HUES64 (cell line): ENCODE measurements around the gene SERAC1.

Experiments
- H3K27ac ChIP-seq: 2 replicates; pipeline ENCODE4 v1.7.0; 2013; ENCODE audit warnings: low read depth, low read length, inconsistent platforms
- H3K27me3 ChIP-seq: 2 replicates; pipeline ENCODE4 v1.6.1; 2013; ENCODE audit warnings: mild to moderate bottlenecking, low read length; ENCODE audit not compliant: insufficient read depth
- H3K36me3 ChIP-seq: 2 replicates; pipeline ENCODE4 v1.6.1; 2013; ENCODE audit warnings: mild to moderate bottlenecking, low read length; ENCODE audit not compliant: insufficient read depth
- H3K4me1 ChIP-seq: 2 replicates; pipeline ENCODE4 v1.6.1; 2013; ENCODE audit warnings: mild to moderate bottlenecking, low read length, moderate library complexity; ENCODE audit not compliant: insufficient read depth
- H3K4me3 ChIP-seq: 2 replicates; pipeline ENCODE4 v1.5.1; 2013; ENCODE audit warnings: mild to moderate bottlenecking, low read length, moderate library complexity
- H3K9ac ChIP-seq: 2 replicates; pipeline ENCODE4 v1.6.1; 2013; ENCODE audit warnings: mild to moderate bottlenecking, low read depth, low read length
- H3K9me3 ChIP-seq: 2 replicates; pipeline ENCODE4 v1.6.1; 2013; ENCODE audit warnings: low read depth, low read length; ENCODE audit not compliant: insufficient read depth
- WGBS: fragments of 150-250, 120-280 bp; methylation state at CpG from one replicate; pipeline ENCODE4 v1.1.7; 2013; ENCODE audit warnings: missing lambda C conversion rate; 5-methylcytosine and 5-hydroxymethylcytosine counted together

Gene SERAC1

DNA sequence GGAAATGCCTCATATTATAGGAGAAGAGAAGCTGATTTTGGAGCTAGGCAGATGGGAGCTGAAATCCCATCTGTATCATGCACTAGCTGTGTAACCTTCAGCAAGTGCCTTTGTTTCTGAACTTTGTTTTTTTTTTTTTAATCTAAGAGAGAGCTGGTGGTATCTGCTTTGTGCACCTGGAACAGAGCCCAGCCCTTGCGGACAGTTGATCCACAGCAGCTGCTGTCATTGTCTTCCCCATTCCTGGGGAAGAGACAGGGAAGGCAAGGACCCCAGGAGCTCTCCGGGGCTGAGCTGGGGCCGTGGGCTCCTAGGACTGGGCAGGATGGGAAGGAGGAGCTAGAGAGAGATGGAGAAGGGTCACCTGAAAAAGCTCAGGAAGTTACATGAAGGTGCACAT, 94.3 kb downstream of the SERAC1 start:
- peaks cover under 1% of the 10 kb centered on the region; the same call in 1 of the 2 replicates for H3K4me1 ChIP-seq
- no peaks in the 10 kb centered on the region for H3K9me3 ChIP-seq
- H3K9ac ChIP-seq: no peak overlapping the region
- peaks cover 32% of the 10 kb centered on the region for H3K36me3 ChIP-seq
- H3K27ac ChIP-seq: no peak overlapping the region
- H3K4me3 ChIP-seq: no peak overlapping the region
- WGBS: 91% methylated on average over 3 of the region's 3 CpGs
- H3K27me3 ChIP-seq: no peaks in the 10 kb centered on the region

DNA sequence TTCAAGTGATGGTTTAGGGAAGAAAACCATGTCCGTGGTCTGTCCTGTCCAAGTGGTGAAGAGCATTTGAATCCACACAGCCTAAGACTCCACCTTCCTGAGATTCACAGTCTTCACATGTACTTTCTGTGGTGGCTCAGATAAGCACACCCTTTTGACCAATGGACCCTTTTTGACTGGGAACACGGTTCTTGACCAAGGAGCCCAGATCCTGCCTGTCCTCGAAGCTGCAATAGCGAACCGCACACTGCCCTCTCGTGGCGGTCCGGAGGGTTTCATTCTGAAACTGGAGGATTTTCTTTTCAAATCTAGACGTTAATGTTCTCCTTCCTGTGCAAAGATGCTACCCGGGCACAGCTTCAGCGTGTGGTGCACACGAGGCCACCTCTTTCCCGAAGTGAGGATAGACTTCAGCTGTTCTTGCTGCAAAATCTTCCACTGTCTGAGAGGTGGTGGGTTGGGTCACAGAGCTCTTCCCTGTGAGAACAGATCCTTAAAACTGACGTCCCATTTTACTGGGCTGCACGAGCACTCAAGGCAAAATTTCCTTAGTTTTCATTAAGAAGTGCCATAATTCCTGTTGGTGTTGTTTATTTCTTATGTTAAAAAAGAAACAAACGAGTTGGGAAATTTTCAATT, 95.9 kb downstream of the SERAC1 start:
- Histone ChIP-seq H3K4me1 (peaks cover 5% of the 10 kb centered on the region; the same call in 1 of the 2 replicates), H3K27me3 (no peaks in the 10 kb centered on the region), H3K9ac (no peak overlapping the region), H3K27ac (no peak overlapping the region), H3K4me3 (no peak overlapping the region), H3K36me3 (peaks cover 19% of the 10 kb centered on the region), H3K9me3 (no peaks in the 10 kb centered on the region)
- WGBS: 37% methylated on average over 16 of the region's 16 CpGs

GRCh38 chr6:158071121-158072082, 96.7 kb downstream of the SERAC1 start:
- no peaks in the 10 kb centered on the region for H3K9me3 ChIP-seq
- no peak overlapping the region for H3K9ac ChIP-seq
- 90% methylated on average over 34 of the region's 34 CpGs for WGBS
- H3K27me3 ChIP-seq: no peaks in the 10 kb centered on the region
- peaks cover 16% of the 10 kb centered on the region for H3K36me3 ChIP-seq
- H3K27ac ChIP-seq: no peak overlapping the region
- H3K4me3 ChIP-seq: no peak overlapping the region
- H3K4me1 ChIP-seq: peaks cover 5% of the 10 kb centered on the region; the same call in 1 of the 2 replicates

DNA sequence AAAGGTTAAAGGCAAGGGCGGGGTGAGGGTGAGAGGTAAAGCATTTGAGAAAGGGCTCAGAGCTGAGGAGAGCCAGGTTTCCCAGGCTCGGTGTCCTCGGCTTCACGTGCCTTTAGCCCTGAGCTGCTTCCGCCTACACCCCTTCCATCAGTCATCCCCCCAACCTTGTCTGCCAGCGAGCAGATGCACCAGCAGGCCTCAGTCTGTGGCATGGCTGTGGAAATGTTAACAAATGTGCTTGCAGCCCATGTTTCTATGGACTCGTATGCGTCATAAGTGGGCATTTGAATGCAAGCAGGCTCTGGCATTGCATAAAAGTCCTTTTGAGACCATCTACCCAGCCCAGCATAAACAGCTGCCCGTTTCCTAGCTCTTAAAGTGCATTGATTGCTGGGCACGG, 97.5 kb downstream of the SERAC1 start:
- Histone ChIP-seq H3K9me3 (no peaks in the 10 kb centered on the region), H3K36me3 (peaks cover 20% of the 10 kb centered on the region), H3K4me3 (no peak overlapping the region), H3K4me1 (peaks cover 5% of the 10 kb centered on the region; the same call in 1 of the 2 replicates), H3K27me3 (no peaks in the 10 kb centered on the region), H3K9ac (no peak overlapping the region), H3K27ac (no peak overlapping the region)
- 88% methylated on average over 10 of the region's 10 CpGs for WGBS

GRCh38 chr6:158069800-158070195, 98.3 kb downstream of the SERAC1 start:
- Histone ChIP-seq H3K4me3 (no peak overlapping the region), H3K9ac (no peak overlapping the region), H3K36me3 (peaks cover 25% of the 10 kb centered on the region), H3K9me3 (no peaks in the 10 kb centered on the region), H3K27ac (no peak overlapping the region), H3K27me3 (no peaks in the 10 kb centered on the region), H3K4me1 (peaks cover 5% of the 10 kb centered on the region; the same call in 1 of the 2 replicates)
- 87% methylated on average over 6 of the region's 6 CpGs for WGBS

DNA sequence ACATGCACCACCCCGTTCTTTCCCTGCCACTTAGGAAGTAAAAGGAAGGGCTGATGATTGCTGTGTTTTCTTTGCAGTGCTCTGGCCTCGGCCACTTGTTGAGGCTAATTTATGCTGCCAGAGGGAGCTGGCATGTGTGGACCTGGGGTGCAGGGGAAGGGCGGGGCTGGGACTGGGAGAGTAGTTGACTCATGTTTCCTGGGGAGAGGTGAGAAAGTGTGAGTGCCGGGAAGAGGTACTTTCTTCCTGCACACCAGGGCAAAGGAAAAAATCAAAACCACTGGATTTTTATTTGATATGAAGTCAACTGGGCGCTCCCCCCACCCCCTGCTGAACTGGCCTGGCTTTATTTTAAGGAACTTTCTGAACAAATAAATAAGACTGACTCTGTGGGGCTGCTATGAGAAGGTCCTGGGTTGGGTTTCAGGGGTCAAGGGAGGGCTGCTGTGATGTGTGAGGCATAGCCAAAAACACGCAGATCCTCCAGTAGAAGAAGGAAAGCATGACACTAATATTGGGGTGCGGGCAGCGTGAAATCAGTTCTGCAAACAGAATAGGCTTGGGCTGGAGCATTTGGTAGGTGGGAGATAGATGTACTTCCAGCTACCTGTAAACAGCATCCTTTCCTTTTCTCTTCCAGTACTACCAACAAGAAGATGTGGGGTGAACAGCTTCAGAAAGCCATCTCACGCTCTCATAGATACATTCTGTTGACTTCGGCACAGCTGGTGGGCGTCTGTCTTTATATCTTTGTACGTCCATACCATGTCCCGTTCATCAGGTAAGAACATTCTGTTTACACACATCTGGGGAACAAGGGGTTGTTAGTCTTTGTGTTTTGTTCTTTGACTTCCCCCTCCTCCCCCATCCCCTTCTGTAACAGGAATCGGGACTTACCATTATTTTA, 98.9 kb downstream of the SERAC1 start:
- no peak overlapping the region for H3K9ac ChIP-seq
- WGBS: 88% methylated on average over 13 of the region's 14 CpGs
- peaks cover 5% of the 10 kb centered on the region; the same call in 1 of the 2 replicates for H3K4me1 ChIP-seq
- no peak overlapping the region for H3K4me3 ChIP-seq
- peaks cover 20% of the 10 kb centered on the region for H3K36me3 ChIP-seq
- no peak overlapping the region for H3K27ac ChIP-seq
- no peaks in the 10 kb centered on the region for H3K27me3 ChIP-seq
- H3K9me3 ChIP-seq: no peaks in the 10 kb centered on the region

DNA sequence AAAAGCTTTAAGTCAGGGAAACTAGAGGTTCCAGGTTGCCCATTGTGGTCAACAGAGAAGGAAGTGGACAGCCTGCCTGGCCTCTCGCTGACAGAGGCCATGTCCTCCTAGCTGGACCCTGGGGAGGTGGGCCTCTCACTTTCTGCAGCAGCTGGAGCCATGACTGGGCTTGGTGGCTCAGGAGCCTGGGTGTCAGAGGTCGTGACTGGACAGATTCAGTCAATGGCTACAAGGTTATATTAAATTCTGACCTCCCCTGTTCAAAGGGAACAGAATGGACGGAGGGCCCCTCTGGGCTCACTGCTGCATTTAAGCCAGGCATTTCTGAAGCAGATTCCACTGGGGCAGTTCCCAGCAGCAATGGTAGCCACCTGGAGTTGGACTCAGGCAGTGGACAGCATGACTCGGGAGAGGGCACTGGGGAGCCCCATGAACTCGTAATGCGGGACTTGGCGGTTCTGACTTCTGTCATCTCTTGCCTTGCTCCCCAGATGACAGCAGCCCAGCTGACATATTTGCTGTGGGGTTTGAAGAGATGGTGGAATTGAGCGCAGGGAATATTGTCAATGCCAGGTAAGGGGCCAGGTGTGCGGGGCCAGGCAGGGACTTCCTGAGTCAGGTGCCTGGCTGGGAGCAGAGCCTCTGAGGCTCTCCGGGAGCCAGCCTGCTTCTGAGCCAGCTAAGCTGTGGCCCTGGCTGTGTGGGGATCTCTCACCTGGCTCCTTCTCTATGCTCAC, 99.7 kb downstream of the SERAC1 start:
- Histone ChIP-seq H3K27ac (no peak overlapping the region), H3K4me1 (peaks cover 5% of the 10 kb centered on the region; the same call in 1 of the 2 replicates)

GRCh38 chr6:158067436-158068015, 100.5 kb downstream of the SERAC1 start:
- Histone ChIP-seq H3K27me3 (no peaks in the 10 kb centered on the region), H3K9me3 (no peaks in the 10 kb centered on the region), H3K27ac (no peak overlapping the region), H3K9ac (no peak overlapping the region), H3K4me1 (peaks cover 5% of the 10 kb centered on the region; the same call in 1 of the 2 replicates), H3K4me3 (no peak overlapping the region), H3K36me3 (peaks cover 24% of the 10 kb centered on the region)
- WGBS: 94% methylated on average over 10 of the region's 10 CpGs

More for the DNA sequence above, 99.7 kb downstream of the SERAC1 start:
- H3K36me3 ChIP-seq: peaks cover 24% of the 10 kb centered on the region
- 92% methylated on average over 10 of the region's 10 CpGs for WGBS
- no peaks in the 10 kb centered on the region for H3K27me3 ChIP-seq
- no peak overlapping the region for H3K9ac ChIP-seq
- H3K9me3 ChIP-seq: no peaks in the 10 kb centered on the region
- H3K4me3 ChIP-seq: no peak overlapping the region

DNA sequence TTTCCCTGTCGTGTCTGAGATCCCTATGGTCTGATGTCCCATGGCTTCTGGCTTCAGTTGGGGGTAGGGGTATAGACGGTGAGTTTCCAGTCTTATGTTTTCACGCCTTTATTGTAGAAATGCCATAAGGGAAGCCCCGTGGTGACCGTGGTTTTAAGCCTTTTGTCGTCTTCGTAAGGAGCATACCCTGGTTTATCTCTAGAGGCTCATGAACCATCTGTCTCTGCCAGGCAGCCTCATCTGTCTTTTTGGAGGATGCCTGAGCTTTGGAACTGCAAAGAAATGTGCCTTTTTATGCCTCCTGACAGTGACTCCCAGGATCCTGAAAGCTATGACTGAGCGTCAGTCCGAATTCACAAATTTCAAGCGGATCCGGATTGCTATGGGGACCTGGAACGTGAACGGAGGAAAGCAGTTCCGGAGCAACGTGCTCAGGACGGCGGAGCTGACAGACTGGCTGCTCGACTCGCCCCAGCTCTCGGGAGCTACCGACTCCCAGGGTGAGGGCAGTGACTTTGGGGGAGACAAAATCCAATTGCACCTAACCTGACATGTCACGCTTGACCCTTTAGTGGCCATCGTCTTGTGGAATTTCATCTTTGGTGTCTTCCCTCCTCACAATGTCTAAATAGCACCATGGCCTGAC, 101.8 kb downstream of the SERAC1 start:
- 96% methylated on average over 23 of the region's 23 CpGs for WGBS
- H3K27me3 ChIP-seq: no peaks in the 10 kb centered on the region
- H3K4me1 ChIP-seq: peaks cover 5% of the 10 kb centered on the region; the same call in 1 of the 2 replicates
- H3K36me3 ChIP-seq: peaks cover 24% of the 10 kb centered on the region
- no peak overlapping the region for H3K9ac ChIP-seq
- H3K4me3 ChIP-seq: no peak overlapping the region
- H3K9me3 ChIP-seq: no peaks in the 10 kb centered on the region
- no peak overlapping the region for H3K27ac ChIP-seq
